Measurements from ENCODE around the gene ZFP1.

ZFP1 gene

GRCh38 chr16:75109732-75110243 lies 38.5 kb upstream of the ZFP1 start:
- Histone ChIP-seq H3K9ac (ENCODE audit: low read length) (no peak overlapping the region), H2AFZ (ENCODE audit: low read length) (no peak overlapping the region), H4K20me1 (ENCODE audit: insufficient read depth, low read length) (no peaks in the 10 kb centered on the region), H3K9me2 (replicated peaks; ENCODE audit: insufficient read depth, low read length) (no peaks in the 10 kb centered on the region), H3K79me2 (ENCODE audit: low read length) (no peaks in the 10 kb centered on the region), H3K4me1 (ENCODE audit: low read length) (no peaks in the 10 kb centered on the region), H3K9me3 (replicated peaks; ENCODE audit: insufficient read depth, low read length) (no peaks in the 10 kb centered on the region), H3K36me3 (replicated peaks; ENCODE audit: insufficient read depth, low read length) (no peaks in the 10 kb centered on the region), H3K27me3 (replicated peaks; ENCODE audit: insufficient read depth, low read length) (no peaks in the 10 kb centered on the region), H3K27ac (ENCODE audit: low read length) (no peak overlapping the region), H3K4me3 (ENCODE audit: low read length) (no peak overlapping the region), H3K4me2 (ENCODE audit: low read depth, low read length) (no peak overlapping the region), H3F3A (ENCODE audit: insufficient read depth, low read length) (no peaks in the 10 kb centered on the region)
- no peak for DNase-seq
- TF ChIP-seq CTCF (IDR thresholded peaks at IDR 0.05; ENCODE audit: low read length), result no peak
- no peak for TF ChIP-seq EZH2phosphoT487 (IDR thresholded peaks at IDR 0.05; ENCODE audit: low read length)
- TF ChIP-seq EZH2 (optimal IDR thresholded peaks at IDR 0.05; ENCODE audit: low read depth, low read length), result no peak

GRCh38 chr16:75110637-75111513 lies 37.4 kb upstream of the ZFP1 start:
- Histone ChIP-seq H3K4me1 (ENCODE audit: low read length) (no peaks in the 10 kb centered on the region), H3K27ac (ENCODE audit: low read length) (no peak overlapping the region), H3K79me2 (ENCODE audit: low read length) (no peaks in the 10 kb centered on the region), H3K9ac (ENCODE audit: low read length) (no peak overlapping the region), H3K36me3 (replicated peaks; ENCODE audit: insufficient read depth, low read length) (no peaks in the 10 kb centered on the region), H4K20me1 (ENCODE audit: insufficient read depth, low read length) (no peaks in the 10 kb centered on the region), H3K27me3 (replicated peaks; ENCODE audit: insufficient read depth, low read length) (no peaks in the 10 kb centered on the region), H3K4me3 (ENCODE audit: low read length) (no peak overlapping the region), H3F3A (ENCODE audit: insufficient read depth, low read length) (no peaks in the 10 kb centered on the region), H3K9me3 (replicated peaks; ENCODE audit: insufficient read depth, low read length) (no peaks in the 10 kb centered on the region), H3K9me2 (replicated peaks; ENCODE audit: insufficient read depth, low read length) (no peaks in the 10 kb centered on the region), H2AFZ (ENCODE audit: low read length) (peak overlapping the region; percentile 45; the same call in 1 of the 2 replicates), H3K4me2 (ENCODE audit: low read depth, low read length) (peak overlapping the region; percentile 34; the same call in 1 of the 2 replicates)
- TF ChIP-seq CTCF (IDR thresholded peaks at IDR 0.05; ENCODE audit: low read length) (peak; percentile 62), EZH2phosphoT487 (IDR thresholded peaks at IDR 0.05; ENCODE audit: low read length) (no peak), EZH2 (optimal IDR thresholded peaks at IDR 0.05; ENCODE audit: low read depth, low read length) (no peak)
- peak; percentile 70 for DNase-seq

GRCh38 chr16:75111514-75111940 lies 36.8 kb upstream of the ZFP1 start:
- H3K4me3 ChIP-seq (ENCODE audit: low read length), result no peak overlapping the region
- TF ChIP-seq CTCF (IDR thresholded peaks at IDR 0.05; ENCODE audit: low read length), result no peak
- no peak for TF ChIP-seq EZH2 (optimal IDR thresholded peaks at IDR 0.05; ENCODE audit: low read depth, low read length)
- TF ChIP-seq EZH2phosphoT487 (IDR thresholded peaks at IDR 0.05; ENCODE audit: low read length), result no peak
- H3K9me3 ChIP-seq (replicated peaks; ENCODE audit: insufficient read depth, low read length), result no peaks in the 10 kb centered on the region
- H3K27me3 ChIP-seq (replicated peaks; ENCODE audit: insufficient read depth, low read length), result no peaks in the 10 kb centered on the region
- H3K9ac ChIP-seq (ENCODE audit: low read length), result no peak overlapping the region
- no peak overlapping the region for H3K27ac ChIP-seq (ENCODE audit: low read length)
- no peaks in the 10 kb centered on the region for H3K79me2 ChIP-seq (ENCODE audit: low read length)
- no peaks in the 10 kb centered on the region for H3K36me3 ChIP-seq (replicated peaks; ENCODE audit: insufficient read depth, low read length)
- no peaks in the 10 kb centered on the region for H3F3A ChIP-seq (ENCODE audit: insufficient read depth, low read length)
- H2AFZ ChIP-seq (ENCODE audit: low read length), result peak overlapping the region; percentile 45; the same call in 1 of the 2 replicates
- peak overlapping the region; percentile 34; the same call in 1 of the 2 replicates for H3K4me2 ChIP-seq (ENCODE audit: low read depth, low read length)
- no peaks in the 10 kb centered on the region for H3K9me2 ChIP-seq (replicated peaks; ENCODE audit: insufficient read depth, low read length)
- H4K20me1 ChIP-seq (ENCODE audit: insufficient read depth, low read length), result no peaks in the 10 kb centered on the region
- no peaks in the 10 kb centered on the region for H3K4me1 ChIP-seq (ENCODE audit: low read length)
- DNase-seq, result no peak

Measured in MM.1S (cell line).